H7 (cell line): Measurements from ENCODE around the gene PRKAA2. TPM values are rescaled to one million over a fixed set of nuclear protein-coding genes. Genes with fewer than 3 reads are reported as not detected.

Source experiments
- DNase-seq: peaks from one replicate; pipeline ENCODE4 v3.0.0; 2012
- H3K27me3 ChIP-seq: 2 replicates; pipeline ENCODE4 v1.6.0; 2011; ENCODE audit warnings: mild to moderate bottlenecking, low read length; ENCODE audit not compliant: control insufficient read depth, insufficient read depth
- H3K36me3 ChIP-seq: replicated peaks from 2 replicates; pipeline ENCODE4 v1.5.1; 2011; ENCODE audit warnings: low read length; ENCODE audit not compliant: control insufficient read depth, insufficient read depth
- H3K4me3 ChIP-seq: 2 replicates; pipeline ENCODE4 v1.5.1; 2011; ENCODE audit warnings: low read depth, mild to moderate bottlenecking, control low read depth, low read length, moderate library complexity; ENCODE audit not compliant: insufficient read depth
- total RNA-seq: library from RNA; depleted of rRNA; stranded (reverse); fragments of >200 nt; shearing (Covaris generic); gene quantifications from 2 replicates; pipeline ENCODE4 v1.2.3, GENCODE V29; 2014; rRNA removed

PRKAA2 gene
- total RNA-seq, 1 experiment from 2014 or later = 3.2 TPM

- no peak overlapping the region for H3K4me3 ChIP-seq
- no peaks in the 10 kb centered on the region for H3K36me3 ChIP-seq
- H3K27me3 ChIP-seq = no peaks in the 10 kb centered on the region
- DNase-seq = no peak
Measured at GRCh38 chr1:56715156-56715555, 70.0 kb downstream of the PRKAA2 start.

GRCh38 chr1:56719171-56719570 lies 74.1 kb downstream of the PRKAA2 start:
- no peak for DNase-seq
- no peaks in the 10 kb centered on the region for H3K27me3 ChIP-seq
- no peaks in the 10 kb centered on the region for H3K36me3 ChIP-seq
- no peak overlapping the region for H3K4me3 ChIP-seq

DNA sequence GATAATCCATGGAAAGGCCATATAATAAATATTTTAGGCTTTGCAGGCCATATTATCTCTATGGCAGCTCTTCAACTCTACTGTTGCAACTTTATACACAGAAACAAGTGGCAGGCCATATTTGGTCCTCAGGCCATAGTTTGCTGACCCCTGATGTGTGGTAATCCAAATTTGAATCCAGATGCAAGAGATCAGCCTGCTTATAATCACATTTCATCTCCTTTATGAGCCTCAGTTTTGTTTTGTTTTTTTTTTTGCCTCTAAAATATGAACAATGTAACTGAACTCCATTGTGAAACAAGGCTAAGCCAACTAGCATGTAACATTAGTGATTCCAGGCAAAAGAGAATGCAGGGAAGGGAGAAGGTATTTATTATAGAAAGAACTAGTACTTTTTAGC lies 81.6 kb downstream of the PRKAA2 start:
- H3K36me3 ChIP-seq = no peaks in the 10 kb centered on the region
- no peak for DNase-seq
- no peak overlapping the region for H3K4me3 ChIP-seq
- H3K27me3 ChIP-seq = no peaks in the 10 kb centered on the region

GRCh38 chr1:56728964-56729363 lies 83.8 kb downstream of the PRKAA2 start:
- Histone ChIP-seq H3K4me3 (no peak overlapping the region), H3K36me3 (no peaks in the 10 kb centered on the region), H3K27me3 (no peaks in the 10 kb centered on the region)
- no peak for DNase-seq

DNA sequence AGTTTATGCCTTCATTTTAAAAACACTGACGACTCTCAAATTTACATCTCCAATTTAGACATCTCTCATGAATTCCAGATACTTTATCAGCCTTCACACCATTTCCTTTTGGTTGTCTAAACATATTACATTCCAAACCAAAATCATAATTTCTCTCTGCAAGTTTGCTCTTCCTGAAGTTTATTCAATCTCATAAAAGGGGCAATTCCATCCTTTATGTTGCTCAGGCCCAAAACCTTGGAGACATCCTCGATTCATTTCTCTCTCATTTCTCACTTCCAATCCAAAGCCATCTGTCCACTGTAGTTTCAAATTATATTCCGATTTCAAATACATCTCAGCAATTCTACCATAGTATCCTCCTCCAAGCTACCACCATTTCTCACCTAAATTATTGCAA lies 100.1 kb downstream of the PRKAA2 start:
- no peaks in the 10 kb centered on the region for H3K36me3 ChIP-seq
- no peak for DNase-seq
- H3K4me3 ChIP-seq = no peak overlapping the region
- H3K27me3 ChIP-seq = no peaks in the 10 kb centered on the region

GRCh38 chr1:56754708-56755479 lies 109.8 kb downstream of the PRKAA2 start:
- Histone ChIP-seq H3K4me3 (no peak overlapping the region), H3K36me3 (no peaks in the 10 kb centered on the region), H3K27me3 (no peaks in the 10 kb centered on the region; the same call in 1 of the 2 replicates)
- DNase-seq = no peak

GRCh38 chr1:56755911-56756310 lies 110.8 kb downstream of the PRKAA2 start:
- DNase-seq = no peak
- Histone ChIP-seq H3K27me3 (no peaks in the 10 kb centered on the region; the same call in 1 of the 2 replicates), H3K36me3 (no peaks in the 10 kb centered on the region), H3K4me3 (no peak overlapping the region)

DNA sequence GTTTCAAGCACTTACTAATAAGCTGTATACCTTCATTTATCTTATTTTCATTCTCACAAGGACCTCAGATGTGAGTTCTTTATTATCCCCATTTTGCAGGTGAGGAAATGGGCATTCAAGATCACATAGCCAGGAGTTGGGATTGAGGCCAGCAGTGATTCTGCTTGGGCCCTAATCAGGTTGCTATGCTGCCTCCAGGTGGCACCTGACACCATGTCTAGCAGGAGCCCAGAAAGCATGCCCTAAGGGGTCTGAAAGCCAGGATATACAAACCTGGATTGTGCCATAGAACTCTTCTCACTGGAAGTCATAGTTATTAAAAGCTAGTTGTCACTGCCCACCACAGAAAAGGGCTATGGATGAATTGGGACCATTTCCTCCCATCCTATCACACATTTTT lies 113.0 kb downstream of the PRKAA2 start:
- DNase-seq = peak; percentile 37
- H3K27me3 ChIP-seq = no peaks in the 10 kb centered on the region; the same call in 1 of the 2 replicates
- no peaks in the 10 kb centered on the region for H3K36me3 ChIP-seq
- no peak overlapping the region for H3K4me3 ChIP-seq

GRCh38 chr1:56758794-56759193 lies 113.7 kb downstream of the PRKAA2 start:
- Histone ChIP-seq H3K27me3 (no peaks in the 10 kb centered on the region; the same call in 1 of the 2 replicates), H3K4me3 (no peak overlapping the region), H3K36me3 (no peaks in the 10 kb centered on the region)
- no peak for DNase-seq

Other genes with a start within 250 kb of the PRKAA2 start
- 33.8 and 45.2 TPM in 2 replicates for gene PLPP3, start 65.8 kb upstream of the PRKAA2 start, total RNA-seq
- gene FYB2, start 174.1 kb downstream of the PRKAA2 start, total RNA-seq = not detected in 2 replicates
- not detected in 2 replicates for gene C8A, start 209.5 kb downstream of the PRKAA2 start, total RNA-seq